ENCODE data around the gene OST4. TPM values are rescaled to one million over a fixed set of nuclear protein-coding genes. Genes with fewer than 3 reads are reported as not detected.

OST4 gene
- total and polyA plus RNA-seq, 12 donors: 174 to 617 (median 402) TPM

DNA sequence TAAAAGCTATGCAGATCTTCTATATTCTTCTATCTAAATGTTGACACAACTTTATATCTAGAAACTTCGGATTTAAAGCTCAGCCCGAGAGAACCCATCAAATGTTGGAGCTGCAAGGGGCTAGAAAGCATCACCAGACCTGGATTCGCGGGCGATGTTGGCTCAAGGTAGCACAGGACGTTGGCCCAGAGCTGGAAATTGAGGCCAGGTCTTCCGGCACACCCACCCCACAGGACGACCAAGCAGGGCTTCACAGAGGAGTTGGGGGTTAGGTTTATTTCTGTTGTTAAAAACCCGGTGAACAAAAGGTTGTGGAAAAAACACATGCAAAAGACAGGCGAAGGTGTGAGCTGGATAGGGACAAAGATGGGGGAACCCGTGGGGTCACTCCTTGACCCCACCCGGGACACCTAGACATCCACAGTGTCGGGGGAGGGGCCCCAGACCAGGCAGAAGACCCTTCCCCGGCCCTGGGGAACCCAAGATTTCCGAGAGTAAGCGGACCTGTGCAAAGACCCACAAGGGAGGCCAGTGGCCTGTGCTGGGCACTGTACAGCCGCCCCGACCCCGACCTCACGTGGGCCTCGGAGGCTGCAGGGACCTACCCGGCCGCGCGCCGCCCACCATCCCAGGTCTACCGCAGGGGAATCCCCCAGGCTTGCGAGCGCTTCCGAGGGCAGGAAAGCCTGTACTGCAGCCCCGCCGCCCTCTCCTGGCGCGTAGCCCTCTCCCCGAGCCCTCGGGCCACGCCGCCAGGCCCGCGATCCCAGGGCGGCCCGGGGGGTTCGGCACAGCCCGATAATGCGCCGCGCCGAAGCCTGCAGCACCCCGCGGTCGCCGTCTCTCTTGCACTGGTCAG lies 21.8 kb downstream of the OST4 start:
- H3K27me3 ChIP-seq: no peaks in the 10 kb centered on the region
- peaks cover 0 to 13% of the 10 kb centered on the region in 2 donors for H3K4me1 ChIP-seq (replicated peaks in 1 of 2)
- TF ChIP-seq POLR2A (IDR thresholded peaks at IDR 0.05): no peak
- TF ChIP-seq, protein P1, sequence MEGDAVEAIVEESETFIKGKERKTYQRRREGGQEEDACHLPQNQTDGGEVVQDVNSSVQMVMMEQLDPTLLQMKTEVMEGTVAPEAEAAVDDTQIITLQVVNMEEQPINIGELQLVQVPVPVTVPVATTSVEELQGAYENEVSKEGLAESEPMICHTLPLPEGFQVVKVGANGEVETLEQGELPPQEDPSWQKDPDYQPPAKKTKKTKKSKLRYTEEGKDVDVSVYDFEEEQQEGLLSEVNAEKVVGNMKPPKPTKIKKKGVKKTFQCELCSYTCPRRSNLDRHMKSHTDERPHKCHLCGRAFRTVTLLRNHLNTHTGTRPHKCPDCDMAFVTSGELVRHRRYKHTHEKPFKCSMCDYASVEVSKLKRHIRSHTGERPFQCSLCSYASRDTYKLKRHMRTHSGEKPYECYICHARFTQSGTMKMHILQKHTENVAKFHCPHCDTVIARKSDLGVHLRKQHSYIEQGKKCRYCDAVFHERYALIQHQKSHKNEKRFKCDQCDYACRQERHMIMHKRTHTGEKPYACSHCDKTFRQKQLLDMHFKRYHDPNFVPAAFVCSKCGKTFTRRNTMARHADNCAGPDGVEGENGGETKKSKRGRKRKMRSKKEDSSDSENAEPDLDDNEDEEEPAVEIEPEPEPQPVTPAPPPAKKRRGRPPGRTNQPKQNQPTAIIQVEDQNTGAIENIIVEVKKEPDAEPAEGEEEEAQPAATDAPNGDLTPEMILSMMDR (IDR thresholded peaks at IDR 0.05): no peak
- H3K9me3 ChIP-seq (replicated peaks in 1 of 3): no peaks in the 10 kb centered on the region
- DNase-seq: peak in 2 of 7 donors; percentile 41 to 68
- 10 to 21% (median 14%) methylated on average over 24 to 52 of the region's 52 CpGs for WGBS, 4 donors
- peak overlapping the region; percentile 10 to 95 (median 42) for H3K4me3 ChIP-seq
- peaks cover 0 to 14% of the 10 kb centered on the region in 2 donors for H3K36me3 ChIP-seq (replicated peaks in 1 of 2)
- peak overlapping the region in 4 of 5 donors; percentile 72 to 97 (median 84) for H3K27ac ChIP-seq
- intact Hi-C loops (cut with DNase I): no loop called here

DNA sequence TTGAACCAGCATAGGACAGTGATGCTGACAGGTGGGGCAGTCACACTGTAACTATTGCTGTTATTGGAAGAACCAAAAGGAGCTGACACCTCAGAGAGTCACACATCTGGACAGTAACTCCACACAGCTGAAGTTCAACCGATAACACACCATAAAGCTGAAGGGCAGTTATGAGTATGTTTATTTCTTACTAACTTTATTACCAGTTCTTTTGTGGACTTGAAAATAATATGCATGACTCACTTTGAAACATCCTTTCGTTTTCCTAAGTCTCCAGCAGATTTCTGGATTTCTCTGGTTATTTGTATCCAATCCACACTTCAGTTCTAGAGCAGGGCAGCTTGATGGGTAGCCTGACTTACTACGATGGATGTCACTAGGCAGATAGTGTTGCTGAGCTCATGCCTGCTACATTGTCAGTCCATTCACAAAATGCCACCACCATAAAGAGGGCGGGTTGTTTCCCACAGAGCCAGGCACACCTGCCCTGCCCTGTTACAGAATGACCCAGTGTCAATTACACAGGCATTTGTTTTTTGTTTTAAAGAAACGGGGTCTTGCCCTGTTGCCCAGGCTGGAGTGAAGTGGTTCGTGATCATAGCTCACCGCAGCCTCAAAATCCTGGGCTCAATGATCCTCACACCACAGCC lies 28.3 kb downstream of the OST4 start:
- intact Hi-C loops (cut with DNase I): no loop called here
- no peak overlapping the region for H3K27ac ChIP-seq
- no peaks in the 10 kb centered on the region for H3K27me3 ChIP-seq
- H3K4me3 ChIP-seq: no peak overlapping the region
- no peaks in the 10 kb centered on the region for H3K9me3 ChIP-seq (replicated peaks in 1 of 3)
- H3K36me3 ChIP-seq (replicated peaks in 1 of 2): peaks cover 0 to 36% of the 10 kb centered on the region in 2 donors
- peaks cover 6 to 13% of the 10 kb centered on the region in 2 donors for H3K4me1 ChIP-seq (replicated peaks in 1 of 2)
- WGBS, 4 donors: 83 to 91% (median 86%) methylated on average over 7 of the region's 7 CpGs
- no peak for DNase-seq
- TF ChIP-seq POLR2A (IDR thresholded peaks at IDR 0.05): no peak
- TF ChIP-seq, protein P1 (IDR thresholded peaks at IDR 0.05): no peak

DNA sequence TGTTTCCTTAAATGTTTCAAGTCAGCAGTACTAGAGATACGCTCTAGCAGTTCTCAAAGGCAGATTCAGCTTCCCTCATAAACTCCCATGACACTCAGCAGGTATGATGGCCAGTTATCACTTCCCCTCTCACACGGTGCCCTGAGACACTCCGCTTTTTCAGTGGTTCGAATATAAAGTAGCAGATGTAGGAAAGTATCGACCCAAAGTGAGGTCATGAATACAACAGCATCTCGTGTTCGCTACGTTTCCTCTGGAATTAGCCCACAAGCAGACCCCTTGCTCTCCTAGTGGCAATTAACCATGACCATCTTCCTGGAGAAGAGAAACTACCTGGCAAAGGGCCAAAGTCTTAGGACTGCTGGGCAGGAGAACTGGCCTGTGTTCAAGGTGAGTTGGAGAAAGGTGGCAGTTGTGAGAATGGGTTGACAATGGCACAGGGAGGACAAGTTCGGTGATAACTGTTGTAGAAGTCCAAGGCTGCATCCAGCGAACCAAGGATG lies 29.2 kb downstream of the OST4 start:
- H3K4me1 ChIP-seq (replicated peaks in 1 of 2): peaks cover 6 to 13% of the 10 kb centered on the region in 2 donors
- H3K27me3 ChIP-seq: no peaks in the 10 kb centered on the region
- WGBS, 4 donors: 53 to 61% (median 59%) methylated on average over 10 of the region's 10 CpGs
- TF ChIP-seq, protein P1 (IDR thresholded peaks at IDR 0.05): no peak
- H3K9me3 ChIP-seq (replicated peaks in 1 of 3): no peaks in the 10 kb centered on the region
- intact Hi-C loops (cut with DNase I): no loop called here
- no peak overlapping the region for H3K4me3 ChIP-seq
- H3K27ac ChIP-seq: peak overlapping the region in 1 of 5 donors; percentile 52
- peak in 1 of 7 donors; percentile 26 for DNase-seq
- H3K36me3 ChIP-seq (replicated peaks in 1 of 2): peaks cover 0 to 45% of the 10 kb centered on the region in 2 donors

DNA sequence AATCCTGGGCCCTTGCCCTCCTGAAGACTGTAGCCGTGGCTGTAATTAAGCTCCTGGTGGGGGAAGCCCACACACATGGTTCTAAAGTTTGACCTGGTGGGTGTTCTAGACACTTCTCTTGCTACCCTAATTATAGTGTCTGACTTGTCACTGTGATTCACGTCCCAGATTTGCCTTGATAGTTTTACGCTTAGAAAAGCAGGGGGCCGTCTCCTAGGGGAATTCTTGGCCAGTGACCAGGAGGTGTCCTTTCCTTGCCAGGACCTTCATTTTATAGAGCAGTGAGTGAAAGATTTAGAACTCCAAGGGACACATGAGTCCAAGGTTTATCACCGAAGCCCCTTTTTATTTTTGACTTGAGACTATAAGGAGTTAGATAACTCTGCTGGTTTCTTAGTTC lies 29.7 kb downstream of the OST4 start:
- intact Hi-C loops (cut with DNase I): no loop called here

More for the DNA sequence above, 29.7 kb downstream of the OST4 start:
- no peaks in the 10 kb centered on the region for H3K9me3 ChIP-seq (replicated peaks in 1 of 3)
- 25 to 42% (median 38%) methylated on average over 5 of the region's 5 CpGs for WGBS, 4 donors
- peaks cover 6 to 13% of the 10 kb centered on the region in 2 donors for H3K4me1 ChIP-seq (replicated peaks in 1 of 2)
- peaks cover 0 to 50% of the 10 kb centered on the region in 2 donors for H3K36me3 ChIP-seq (replicated peaks in 1 of 2)
- peak overlapping the region in 2 of 5 donors; percentile 10 to 52 for H3K27ac ChIP-seq
- no peak overlapping the region for H3K4me3 ChIP-seq
- no peaks in the 10 kb centered on the region for H3K27me3 ChIP-seq
- peak in 2 of 7 donors; percentile 40 to 51 for DNase-seq
- TF ChIP-seq POLR2A (IDR thresholded peaks at IDR 0.05): no peak
- TF ChIP-seq, protein P1 (IDR thresholded peaks at IDR 0.05): no peak

All from adrenal gland (tissue), 12 donors.